ENCODE data around the gene DGLUCY. TPM values are rescaled to one million over a fixed set of nuclear protein-coding genes. Genes with fewer than 3 reads are reported as not detected.
"Not testable (repeated sequence)": the region's sequence is repeated elsewhere in the genome, so short reads cannot be mapped to it uniquely, and the experiment has no call there.

Gene DGLUCY
- total RNA-seq, 1 donor from 2014 or later = 20.1 TPM

DNA sequence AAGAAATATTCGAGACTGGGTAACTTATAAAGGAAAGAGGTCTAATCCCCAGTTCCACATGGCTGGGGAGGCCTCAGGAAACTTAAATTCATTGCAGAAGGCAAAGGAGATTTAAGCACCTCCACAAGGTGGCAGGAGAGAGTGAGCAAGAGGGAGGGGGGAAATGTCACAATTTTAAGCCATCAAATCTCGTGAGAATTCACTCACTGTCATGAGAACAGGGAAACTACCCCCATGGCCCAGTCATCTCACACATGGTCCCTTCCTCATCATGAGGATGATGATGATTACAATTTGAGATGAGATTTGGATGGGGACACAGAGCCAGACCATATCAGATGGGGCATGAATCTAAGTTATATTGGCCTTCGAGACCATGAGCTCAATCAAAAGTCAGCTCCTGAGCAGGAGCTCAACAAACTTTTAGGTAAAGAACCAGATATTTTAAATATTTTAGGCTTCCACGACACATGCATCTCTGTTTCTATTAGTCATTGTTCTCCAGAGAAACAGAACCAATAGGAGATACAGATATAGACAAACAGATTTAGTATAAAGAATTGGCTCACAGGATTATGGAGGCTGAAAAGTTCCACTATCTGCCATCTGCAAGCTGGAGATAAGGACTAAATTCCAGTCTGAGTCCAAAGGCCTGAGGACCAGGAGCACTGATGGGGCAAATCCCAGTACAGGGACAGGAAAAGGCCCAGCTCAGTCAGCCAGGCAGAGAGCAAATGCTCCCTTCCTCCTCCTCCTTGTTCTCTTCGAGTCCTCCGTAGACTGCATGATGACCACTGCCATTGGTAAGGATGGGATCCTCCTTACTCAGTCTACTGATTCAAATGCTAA lies 24.9 kb downstream of the DGLUCY start:
- no peak for DNase-seq

DNA sequence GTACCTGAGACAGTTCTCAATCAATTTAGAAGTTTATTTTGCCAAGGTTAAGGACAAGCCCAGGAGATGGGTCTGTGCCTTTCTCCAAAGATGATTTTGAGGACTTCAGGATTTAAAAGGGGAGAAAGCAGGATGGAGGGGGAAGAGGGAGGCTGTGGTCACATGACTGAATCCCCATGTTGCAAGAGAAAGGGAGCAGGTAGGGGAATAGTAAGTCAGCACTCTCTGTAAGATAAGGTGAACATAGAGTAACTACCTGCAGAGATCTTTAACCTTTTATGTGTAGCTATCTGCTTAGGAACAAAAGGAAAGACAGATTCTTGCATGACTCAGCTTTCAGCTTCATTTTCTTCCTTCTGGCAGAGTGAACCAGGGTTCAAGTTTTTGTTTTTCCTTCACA lies 25.9 kb downstream of the DGLUCY start:
- no peak for DNase-seq

DNA sequence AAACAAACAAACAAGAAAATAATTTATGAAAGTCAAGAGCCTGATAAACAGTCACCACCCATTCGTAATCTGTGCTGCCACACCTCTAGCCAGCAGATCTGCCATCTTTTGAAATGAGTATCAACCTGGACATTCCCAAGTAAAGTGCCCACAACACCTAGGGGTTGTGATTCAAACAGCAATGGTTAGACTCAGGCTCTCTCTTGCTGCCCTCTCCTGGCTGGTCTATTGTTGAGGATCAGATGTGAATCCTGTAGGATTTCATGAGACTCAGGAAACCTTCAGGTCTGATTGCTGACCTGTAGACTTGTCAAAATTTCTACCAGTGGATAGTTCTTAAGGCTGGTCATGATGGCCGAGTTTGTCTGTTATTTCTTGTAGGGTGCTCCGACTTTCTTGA lies 26.8 kb downstream of the DGLUCY start:
- no peak for DNase-seq

DNA sequence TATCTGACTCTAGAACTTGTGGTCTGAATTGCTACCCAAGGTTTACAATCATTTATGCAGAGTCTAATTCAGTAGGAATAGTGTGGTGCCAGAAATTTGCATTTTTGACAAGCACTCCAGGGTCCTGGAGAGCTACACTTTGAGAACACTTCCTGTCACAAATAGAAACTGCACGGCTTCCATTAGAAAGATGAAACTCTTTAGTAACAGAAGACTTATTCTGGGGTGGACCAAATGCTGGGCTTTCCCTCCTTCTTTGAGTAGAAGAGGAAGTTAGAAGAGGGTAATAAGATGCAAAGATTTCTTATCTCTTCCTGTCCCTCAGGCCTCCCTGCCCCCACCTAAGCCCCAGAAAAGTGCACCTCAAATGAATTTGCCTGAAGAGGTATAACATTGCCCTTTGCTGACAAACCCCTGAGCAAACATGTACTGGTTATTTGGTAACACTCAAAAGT lies 28.4 kb downstream of the DGLUCY start:
- no peak for DNase-seq

DNA sequence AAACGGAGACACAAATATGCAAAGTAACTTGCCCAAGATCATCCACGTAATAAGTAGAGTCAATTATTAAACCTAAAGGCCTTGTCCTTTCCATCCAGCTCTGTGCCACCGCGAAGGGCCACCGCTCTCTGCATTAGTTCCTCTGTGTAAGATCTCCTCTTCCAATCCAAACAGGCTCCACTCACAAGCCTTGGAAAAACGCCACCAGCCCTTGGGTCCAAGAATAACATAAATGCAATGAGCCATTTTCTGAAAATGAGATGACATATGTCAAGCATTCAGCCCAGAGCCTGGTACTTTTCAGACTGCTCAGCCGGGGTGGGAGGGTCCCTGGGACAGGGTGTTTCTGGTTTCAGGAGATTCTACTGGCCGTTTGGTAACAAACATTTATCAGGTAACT lies 30.0 kb downstream of the DGLUCY start:
- DNase-seq = no peak

DNA sequence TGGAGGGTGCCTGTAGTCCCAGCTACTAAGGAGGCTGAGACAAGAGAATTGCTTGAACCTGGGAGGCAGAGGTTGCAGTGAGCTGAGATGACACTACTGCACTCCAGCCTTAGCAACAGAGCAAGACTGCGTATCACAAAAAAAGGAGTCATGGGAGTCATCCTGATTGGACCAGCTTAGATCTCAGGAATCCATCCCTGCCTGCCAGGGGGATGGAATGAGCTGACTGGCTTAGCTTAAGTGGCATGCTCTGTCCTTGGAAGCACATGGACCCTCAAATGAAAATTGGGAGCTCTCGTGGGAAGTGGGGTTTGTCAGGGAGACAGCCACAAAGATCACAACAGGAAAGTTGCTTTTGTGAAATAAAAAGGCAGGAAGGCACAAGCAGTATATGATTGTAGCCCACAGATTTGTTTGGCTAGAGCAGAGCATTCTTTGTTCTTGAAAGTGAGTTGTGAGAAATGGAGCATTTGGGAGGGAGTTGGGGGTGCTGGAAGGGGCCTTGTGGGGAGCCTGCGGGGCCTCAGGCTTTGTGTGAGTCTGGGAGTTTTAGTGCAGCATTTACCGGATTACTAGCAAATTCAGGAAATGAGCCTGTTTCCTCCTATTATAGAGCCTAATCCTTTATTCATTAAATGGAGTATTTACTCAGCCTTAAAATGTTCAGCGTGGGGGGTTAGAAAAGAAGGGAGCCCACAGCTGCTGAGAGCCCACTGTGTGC lies 30.7 kb downstream of the DGLUCY start:
- DNase-seq = no peak

DNA sequence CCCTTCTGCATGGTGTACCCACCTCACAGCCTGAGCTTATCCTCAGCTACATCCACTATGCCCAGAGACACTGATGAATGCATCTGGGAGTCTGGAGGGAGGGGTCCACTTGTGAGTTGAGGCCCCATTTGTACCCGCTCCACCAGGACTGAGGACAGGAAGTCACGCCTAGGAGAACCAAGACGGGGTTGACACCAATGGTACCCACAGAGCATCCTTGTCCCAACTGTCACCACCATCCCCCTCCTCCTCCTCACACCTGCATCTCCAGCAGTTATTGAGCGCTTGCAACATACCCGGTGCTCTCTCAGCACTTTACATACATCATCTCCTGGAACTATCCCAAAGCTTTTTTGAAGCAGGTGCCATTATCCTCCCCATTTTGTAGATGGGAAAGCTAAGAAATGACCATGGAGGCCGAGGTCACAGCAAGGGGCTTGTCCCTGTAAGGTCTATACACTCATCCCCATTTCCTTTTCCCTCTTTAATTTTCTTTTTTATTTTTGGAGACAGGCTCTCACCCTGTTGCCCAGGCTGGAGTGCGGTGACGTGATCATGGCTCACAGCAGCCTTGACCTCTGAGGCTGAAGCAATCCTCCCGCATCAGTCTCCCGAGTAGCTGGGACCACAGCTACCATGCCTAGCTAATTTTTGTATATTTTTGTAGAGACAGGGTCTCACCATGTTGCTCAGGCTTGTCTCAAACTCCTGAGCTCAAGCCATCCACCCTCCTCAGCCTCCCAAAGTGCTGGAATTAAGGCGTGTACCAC lies 31.7 kb downstream of the DGLUCY start:
- no peak for DNase-seq

DNA sequence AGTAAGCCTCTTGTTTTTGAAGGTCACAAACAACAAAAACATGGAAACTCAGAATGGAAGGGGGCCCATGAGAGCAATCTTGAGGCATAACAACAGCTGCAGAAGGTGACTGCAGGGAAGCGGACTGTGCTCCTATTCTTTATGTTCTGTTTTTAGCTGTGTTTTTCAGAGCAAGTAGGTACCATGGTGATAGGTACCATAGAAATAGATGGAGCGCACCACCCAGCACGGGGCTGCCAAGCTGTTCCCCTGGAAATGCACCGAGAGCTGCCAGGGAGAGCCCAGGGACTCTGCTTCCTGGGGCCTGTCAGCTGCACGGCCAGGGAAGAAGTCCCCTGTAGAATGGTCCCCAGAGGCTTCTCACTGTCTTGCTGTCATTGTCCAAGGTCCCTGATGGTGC lies 32.8 kb downstream of the DGLUCY start:
- no peak for DNase-seq

DNA sequence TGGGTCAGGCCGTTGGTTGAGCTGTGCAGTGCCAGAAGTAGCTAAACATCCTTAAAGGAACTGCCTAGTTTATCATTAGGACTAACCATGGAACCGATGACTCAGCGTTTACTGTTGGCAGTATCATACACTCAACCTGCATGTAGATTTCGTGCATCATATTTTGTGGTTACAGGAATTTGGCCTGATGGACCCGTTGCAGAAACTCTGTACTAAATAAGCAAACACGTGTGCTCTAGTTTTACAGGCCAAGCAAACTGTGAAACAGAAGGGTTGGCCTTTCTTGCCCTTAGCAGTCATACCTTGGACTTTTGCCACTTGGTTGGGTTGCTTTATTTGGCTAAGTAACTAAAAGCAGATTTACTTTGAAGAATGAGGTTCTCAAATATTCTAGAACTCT lies 35.6 kb downstream of the DGLUCY start:
- DNase-seq = no peak

DNA sequence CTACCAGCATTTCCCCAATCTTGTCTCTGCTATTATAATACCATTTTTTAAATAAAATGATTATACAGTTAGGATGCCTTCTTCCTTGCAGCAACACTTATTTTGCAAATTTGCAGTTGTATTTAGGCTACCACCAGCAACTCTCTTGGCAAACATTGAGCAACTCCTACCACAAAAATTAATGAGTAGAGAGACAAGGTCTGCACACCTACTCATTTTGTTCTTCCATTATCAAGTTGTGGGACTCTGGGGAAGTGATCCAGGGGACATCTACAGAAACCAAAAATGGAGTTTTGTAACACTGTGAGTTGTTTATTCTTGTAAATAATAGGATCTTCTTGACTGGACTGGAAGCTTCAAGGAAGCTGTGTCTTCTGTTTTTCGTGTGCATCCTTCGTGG lies 38.6 kb downstream of the DGLUCY start:
- DNase-seq = no peak

DNA sequence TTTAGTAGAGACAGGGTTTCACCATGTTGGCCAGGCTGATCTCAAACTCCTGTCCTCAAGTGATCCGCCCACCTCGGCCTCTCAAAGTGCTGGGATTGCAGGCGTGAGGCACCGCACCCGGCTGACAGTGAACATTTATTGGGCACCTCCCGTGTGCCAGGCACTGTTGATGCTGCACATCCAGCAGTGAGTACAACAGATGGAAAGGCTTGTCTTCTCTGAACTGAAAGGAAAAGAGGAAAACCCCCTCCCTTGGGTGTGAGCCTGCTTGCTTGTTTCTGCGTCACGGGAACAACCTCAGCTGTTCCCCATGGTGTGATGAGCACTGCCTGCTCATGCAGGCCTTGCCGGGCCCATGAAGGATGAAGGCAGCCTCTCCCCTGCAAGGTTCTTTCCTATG lies 39.5 kb downstream of the DGLUCY start:
- no peak for DNase-seq

DNA sequence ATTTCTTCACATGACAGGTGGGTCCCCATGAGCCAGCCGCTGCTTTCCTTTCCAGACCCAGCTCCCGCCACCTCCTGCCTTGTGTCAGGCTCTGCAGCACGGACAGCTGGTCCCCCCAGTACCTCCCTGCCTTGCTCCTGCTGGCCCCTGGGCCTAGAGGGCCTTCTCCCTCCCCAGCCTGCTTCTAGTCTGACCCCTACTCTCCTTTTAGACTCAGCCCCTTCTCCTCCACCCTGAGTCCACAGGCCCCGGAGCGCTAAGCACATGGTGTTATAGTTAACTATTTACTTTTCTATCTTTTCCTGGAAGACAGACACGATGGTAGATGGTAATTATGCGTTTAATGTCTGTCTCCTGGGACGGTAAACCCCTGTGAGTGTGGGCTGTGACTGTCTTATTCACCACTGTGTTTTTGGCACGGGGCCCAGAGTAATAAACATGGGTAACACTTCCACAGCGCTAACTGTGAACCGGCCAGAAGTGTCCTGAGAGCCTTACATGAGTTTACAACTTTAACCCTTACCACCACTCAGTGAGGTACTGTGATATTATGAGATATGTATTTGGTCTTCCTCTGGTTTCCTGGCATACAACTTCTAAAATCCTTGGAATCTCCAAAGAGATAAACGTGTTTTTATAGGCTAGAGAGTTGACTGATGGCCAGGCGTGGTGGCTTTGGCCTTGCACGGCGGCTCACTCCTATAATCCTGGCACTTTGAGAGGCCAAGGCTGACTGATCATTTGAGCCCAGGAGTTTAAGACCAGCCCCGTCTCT lies 41.2 kb downstream of the DGLUCY start:
- no peak for DNase-seq

DNA sequence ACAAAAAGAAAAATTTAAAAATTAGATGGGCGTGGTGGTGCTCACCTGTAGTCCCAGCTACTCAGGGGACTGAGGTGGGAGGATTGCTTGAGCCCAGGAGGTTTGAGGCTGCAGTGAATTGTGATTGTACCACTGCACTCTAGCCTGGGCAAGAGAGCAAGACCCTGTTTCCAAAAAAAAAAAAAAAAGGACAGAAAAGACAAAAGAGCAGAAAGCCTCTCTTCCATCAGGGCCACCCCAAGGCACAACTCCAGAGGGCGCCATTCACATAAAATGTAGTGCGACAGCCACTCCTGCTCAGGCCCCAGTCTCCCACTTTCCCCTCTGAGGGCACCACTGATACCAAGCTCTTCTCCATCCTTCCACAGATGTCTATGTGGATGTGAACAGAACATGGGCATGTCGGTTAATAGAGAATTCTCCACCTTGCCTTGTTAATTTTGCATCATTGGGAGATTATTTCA lies 41.8 kb downstream of the DGLUCY start:
- no peak for DNase-seq

DNA sequence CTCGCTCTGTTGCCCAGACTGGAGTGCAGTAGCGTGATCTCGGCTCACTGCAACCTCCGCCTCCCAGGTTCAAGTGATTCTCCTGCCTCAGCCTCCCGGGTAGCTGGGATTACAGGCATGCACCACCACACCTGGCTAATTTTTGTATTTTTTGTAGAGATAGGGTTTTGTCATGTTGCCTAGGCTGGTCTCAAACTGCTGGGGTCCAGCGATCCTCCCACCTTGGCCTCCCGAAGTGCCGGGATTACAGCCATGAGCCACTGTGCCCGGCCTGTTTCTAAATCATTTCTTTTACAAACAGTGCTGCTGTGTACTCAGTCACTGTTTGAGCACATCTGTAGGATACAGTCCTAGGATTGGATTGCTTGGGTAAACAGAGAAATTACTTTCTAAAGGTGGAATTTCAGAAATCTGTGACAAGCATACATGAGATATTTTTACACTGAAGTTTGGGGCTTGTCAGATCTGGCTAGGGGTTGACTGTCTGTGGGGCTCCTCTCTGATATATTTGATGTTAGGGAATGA lies 42.3 kb downstream of the DGLUCY start:
- not testable (repeated sequence) for DNase-seq

DNA sequence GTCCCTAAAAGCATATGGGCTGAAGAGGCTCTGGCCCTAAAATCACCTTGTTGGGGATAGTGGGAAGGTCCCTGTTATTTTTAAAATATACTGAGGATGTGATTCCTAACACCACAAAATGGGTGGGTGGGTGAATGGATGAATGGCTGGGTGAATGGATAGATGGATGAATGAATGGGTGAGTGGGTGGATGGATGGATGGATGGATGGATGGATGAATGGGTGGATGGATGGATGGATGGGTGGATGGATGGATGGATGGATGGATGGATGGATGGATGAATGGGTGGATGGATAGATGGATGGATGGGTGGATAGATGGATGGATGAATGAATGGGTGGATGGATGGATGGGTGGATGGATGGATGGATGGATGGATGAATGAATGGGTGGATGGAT lies 43.0 kb downstream of the DGLUCY start:
- DNase-seq = not testable (repeated sequence)

DNA sequence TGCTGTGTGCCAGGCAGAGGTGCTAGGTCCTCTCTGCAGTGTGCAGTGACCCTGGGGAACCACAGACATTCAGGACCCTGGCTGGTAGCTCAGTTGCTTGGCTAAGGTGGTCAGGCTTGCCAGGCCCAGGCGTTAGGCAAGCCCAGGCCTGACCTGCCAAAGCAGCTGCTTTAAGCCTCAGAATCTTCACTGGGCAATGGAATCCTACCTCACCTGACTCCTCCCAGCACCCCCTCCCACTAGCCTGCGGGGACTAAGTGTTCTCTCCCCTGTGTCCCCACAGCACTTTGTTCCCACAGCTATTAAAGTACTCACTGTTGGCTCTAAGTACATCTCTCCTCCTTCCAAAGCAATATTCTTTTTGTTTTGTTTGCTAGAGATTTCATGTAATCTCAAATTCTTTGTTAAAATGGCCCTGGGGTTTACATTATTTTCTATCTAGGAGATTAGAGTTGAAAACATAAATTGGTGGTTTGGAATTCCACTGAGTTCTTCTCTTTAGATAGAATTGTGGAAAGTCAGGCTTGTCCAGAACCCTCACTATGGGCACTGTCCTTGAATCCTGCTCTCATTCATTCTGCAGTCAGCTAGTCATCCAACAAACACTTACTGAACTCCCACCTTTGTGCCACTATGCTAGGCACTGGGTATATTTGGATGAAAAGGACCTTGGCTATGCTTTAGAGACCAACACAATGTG lies 44.4 kb downstream of the DGLUCY start:
- no peak for DNase-seq

DNA sequence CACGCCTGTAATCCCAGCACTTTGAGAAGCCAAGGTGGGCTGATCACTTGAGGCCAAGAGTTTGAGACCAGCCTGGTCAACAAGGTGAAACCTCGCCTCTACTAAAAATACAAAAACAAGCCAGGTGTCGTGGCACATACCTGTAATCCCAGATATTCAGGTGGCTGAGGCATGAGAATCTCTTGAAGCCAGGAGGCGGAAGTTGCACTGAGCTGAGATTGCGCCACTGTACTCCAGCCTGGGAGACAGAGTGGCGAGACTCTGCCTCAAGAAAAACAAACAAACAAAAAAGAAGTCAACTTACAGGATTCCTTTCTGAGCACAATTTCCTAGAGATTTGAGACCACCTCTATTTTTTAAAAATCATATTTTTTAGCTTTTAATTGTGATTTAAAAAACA lies 45.3 kb downstream of the DGLUCY start:
- DNase-seq = no peak

DNA sequence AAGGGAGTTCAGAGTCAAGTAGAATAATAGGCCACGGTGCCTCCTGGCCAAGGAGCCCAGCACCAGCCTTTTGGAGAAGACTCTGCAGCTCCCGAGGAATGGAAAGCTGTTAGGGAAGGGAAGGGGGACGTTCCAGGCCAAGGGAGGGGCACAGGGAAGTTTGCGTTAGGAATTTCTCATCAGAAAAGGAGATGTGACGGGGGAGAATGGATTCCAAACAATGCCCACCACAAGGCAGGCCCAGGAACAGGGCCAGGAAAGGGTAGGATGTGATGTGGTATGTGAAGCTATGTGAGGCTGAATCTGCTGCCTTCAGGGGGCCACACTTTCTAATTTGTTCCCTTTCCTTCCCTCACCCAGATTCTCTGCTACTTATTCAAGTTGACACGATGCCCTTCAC lies 46.0 kb downstream of the DGLUCY start:
- DNase-seq = no peak

DNA sequence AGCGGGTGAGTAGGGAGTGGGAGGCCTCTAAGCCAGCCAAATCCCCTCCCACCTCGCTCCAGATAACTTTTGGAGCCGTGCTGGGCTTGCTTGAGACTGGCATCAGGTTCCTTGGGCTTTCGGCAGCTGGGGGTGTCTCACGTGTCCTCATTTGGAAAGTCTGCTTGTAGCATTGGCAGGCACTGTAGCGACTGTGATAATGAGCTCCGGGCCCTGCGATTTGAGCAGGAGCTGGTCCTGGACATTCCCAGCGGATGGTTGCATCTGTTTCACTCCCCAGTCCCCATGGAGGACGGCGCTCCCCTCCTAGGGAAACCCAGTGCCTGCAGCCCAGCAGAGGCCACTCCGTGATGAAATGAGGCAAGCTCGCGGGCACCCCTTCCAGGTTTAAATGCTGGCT lies 49.4 kb downstream of the DGLUCY start:
- DNase-seq = peak; percentile 38

DNA sequence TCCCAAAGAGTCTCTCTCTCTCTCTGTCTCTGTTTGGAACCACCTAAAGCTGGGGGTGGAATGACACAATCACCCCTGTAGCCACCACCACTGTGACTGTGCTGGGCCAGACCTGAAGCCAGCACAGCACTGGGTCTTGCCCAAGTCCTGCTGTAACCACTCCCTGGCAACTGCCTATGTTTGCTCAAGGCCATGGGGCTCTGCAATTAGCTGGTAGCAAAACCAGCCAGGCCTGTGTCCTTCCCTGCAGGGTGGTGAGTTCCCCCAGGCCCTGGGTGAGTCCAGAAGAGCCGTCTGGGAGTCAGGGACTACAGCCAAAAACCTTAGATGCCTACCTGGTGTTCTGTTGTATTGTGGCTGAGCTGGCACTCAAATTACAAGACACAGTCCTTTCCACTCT lies 50.8 kb downstream of the DGLUCY start:
- DNase-seq = no peak

DNA sequence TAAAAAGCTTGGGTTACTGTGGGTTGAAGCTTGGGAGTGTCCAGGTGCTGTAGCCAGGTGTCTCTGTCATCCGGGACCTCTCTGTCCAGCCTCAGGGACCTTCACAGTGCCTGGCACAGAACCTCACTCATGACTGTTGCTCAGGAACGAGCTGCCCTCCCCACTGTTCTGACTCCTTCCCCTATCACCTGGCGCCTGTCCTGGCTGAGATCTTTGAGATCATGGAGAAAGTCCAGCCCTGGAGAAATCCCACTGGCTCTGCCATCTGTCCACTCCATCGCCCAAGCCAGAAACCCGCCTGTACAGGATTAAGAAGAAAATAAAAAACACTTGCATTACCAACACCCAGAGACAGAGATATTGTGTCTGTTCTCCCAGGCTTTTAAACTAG lies 53.5 kb downstream of the DGLUCY start:
- no peak for DNase-seq

Data from occipital lobe (tissue), 2 donors.